SK-N-DZ (cell line): ENCODE data around the gene RETNLB.

ENCODE experiments used
- small RNA-seq, 2 experiments: library from RNA; depleted of rRNA; stranded (forward); fragments of <200 nt; gene quantifications; one replicate each; pipeline ENCODE3, GENCODE V24; 2014

The RETNLB gene

Small RNA genes lying within 50 kb of the gene (small RNA-seq; reads per million reads assigned to genes)
- gene AC092185.1, result 0 reads per million in 2 experiments
